GM12878 (cell line): Measurements from ENCODE around the gene PGF. TPM values are rescaled to one million over a fixed set of nuclear protein-coding genes. Genes with fewer than 3 reads are reported as not detected.

Experiments used
- ATAC-seq: fragments of 200-7000 bp; cut with Tn5 transposase; 3 replicates; pipeline ENCODE4 v1.9.1; 2020; ENCODE audit warnings: mild to moderate bottlenecking, moderate library complexity
- BruUV-seq: library from RNA; stranded (reverse); fragments of 400-500 nt; replicated peaks from 2 replicates; lab custom pipeline; 2021; lab: Mats Ljungman, UMichigan
- CTCF ChIA-PET: fragments of 300-600 bp; sonication (Branson Sonifier 250); formaldehyde crosslinking; extraction: SDS; loops from one replicate; lab custom pipeline; 2021; ENCODE audit warnings: inconsistent platforms; lab: Yijun Ruan, JAX
- POLR2A ChIA-PET: fragments of 350-600 bp; formaldehyde crosslinking; extraction: SDS; loops from one replicate; lab custom pipeline; 2021; ENCODE audit warnings: inconsistent platforms; lab: Charles Lee
- RAD21 ChIA-PET: fragments of 300-600 bp; sonication (Branson Sonifier 250); formaldehyde crosslinking; loops from one replicate; lab custom pipeline; 2023; ENCODE audit warnings: antibody characterized with exemption; ENCODE audit not compliant: unreplicated experiment; lab: Charles Lee
- SMC1A ChIA-PET: fragments of 300-600 bp; sonication (Branson Sonifier 250); formaldehyde crosslinking; loops from one replicate; lab custom pipeline; 2023; ENCODE audit not compliant: unreplicated experiment, uncharacterized antibody; lab: Charles Lee
- DNase-seq: peaks from one replicate; pipeline ENCODE4 v3.0.0-alpha.2; 2011; ENCODE audit warnings: low read depth, low spot score
- FAIRE-seq: peaks from 3 replicates; lab custom pipeline; 2011; peaks lifted over from hg19 to GRCh38; lab: Jason Lieb, UNC
- H2AFZ ChIP-seq: 2 replicates; pipeline ENCODE4 v1.6.0; 2011; ENCODE audit warnings: low read depth, low read length, control low read depth; ENCODE audit not compliant: control insufficient read depth
- H3K27ac ChIP-seq: 2 replicates; pipeline ENCODE4 v1.5.1; 2011; ENCODE audit warnings: control low read depth; ENCODE audit not compliant: control insufficient read depth, insufficient read depth
- H3K27me3 ChIP-seq, 2 experiments: replicated peaks in 1 of 2; 2 replicates each; pipeline versions ENCODE4 v1.6.0 to v1.6.1; 2011; ENCODE audit warnings: low read length in 1 of 2; ENCODE audit not compliant: control insufficient read depth in 2 of 2, insufficient read depth in 2 of 2
- H3K36me3 ChIP-seq, 2 experiments: 2 replicates each; pipeline ENCODE4 v1.5.1; 2011; ENCODE audit warnings: low read length in 1 of 2; ENCODE audit not compliant: control insufficient read depth in 2 of 2, insufficient read depth in 2 of 2
- H3K4me1 ChIP-seq: 2 replicates; pipeline ENCODE4 v1.6.1; 2011; ENCODE audit warnings: mild to moderate bottlenecking, low read length, moderate library complexity, mixed read lengths; ENCODE audit not compliant: control insufficient read depth, insufficient read depth
- H3K4me2 ChIP-seq: 2 replicates; pipeline ENCODE4 v1.6.0; 2011; ENCODE audit warnings: control low read depth; ENCODE audit not compliant: control insufficient read depth, insufficient read depth
- H3K4me3 ChIP-seq: fragments of 200-600 bp; sonication (generic); 2 replicates; pipeline ENCODE4 v1.5.1; 2016
- H3K79me2 ChIP-seq: 2 replicates; pipeline ENCODE4 v1.6.0; 2011; ENCODE audit warnings: low read length; ENCODE audit not compliant: control insufficient read depth, insufficient read depth
- H3K9ac ChIP-seq: 2 replicates; pipeline ENCODE4 v1.8.0; 2011; ENCODE audit warnings: low read length, control low read depth, mixed read lengths; ENCODE audit not compliant: control insufficient read depth, insufficient read depth
- H3K9me3 ChIP-seq: replicated peaks from 3 replicates; pipeline ENCODE4 v1.5.1; 2011; ENCODE audit warnings: mild to moderate bottlenecking, low read length; ENCODE audit not compliant: control insufficient read depth, insufficient read depth
- H4K20me1 ChIP-seq: 2 replicates; pipeline ENCODE4 v1.6.0; 2011; ENCODE audit not compliant: control insufficient read depth, insufficient read depth
- ESRRA ChIP-seq: IDR thresholded peaks from 2 replicates; pipeline ENCODE4 v1.6.1; 2012; ENCODE audit warnings: mild to moderate bottlenecking, low read length, improper control_type of control experiment
- NR2F1 ChIP-seq: fragments of 450-650 bp; conservative IDR thresholded peaks from 2 replicates; pipeline ENCODE4 v1.6.1; 2017; ENCODE audit warnings: mild to moderate bottlenecking
- RAD21 ChIP-seq: IDR thresholded peaks from 2 replicates; pipeline ENCODE4 v1.6.1; 2011; ENCODE audit warnings: mild to moderate bottlenecking, low read depth, low read length, moderate library complexity; ENCODE audit not compliant: insufficient read depth
- SIN3A ChIP-seq: IDR thresholded peaks from 2 replicates; pipeline ENCODE4 v1.6.1; 2012; ENCODE audit warnings: low read depth, low read length, improper control_type of control experiment
- SPI1 ChIP-seq: IDR thresholded peaks from 2 replicates; pipeline ENCODE4 v1.6.1; 2011; ENCODE audit warnings: low read depth, mild to moderate bottlenecking, low read length, moderate library complexity, borderline replicate concordance; ENCODE audit not compliant: insufficient read depth
- TCF7 ChIP-seq: IDR thresholded peaks from 2 replicates; pipeline ENCODE4 v1.6.1; 2014; ENCODE audit warnings: antibody characterized with exemption, borderline replicate concordance
- WGBS: methylation state at CpG from one replicate; pipeline ENCODE4 v1.1.6; 2016; ENCODE audit warnings: low lambda C conversion rate; ENCODE audit not compliant: insufficient replicate concordance, insufficient coverage; ENCODE audit errors: missing lambda C conversion rate; 5-methylcytosine and 5-hydroxymethylcytosine counted together
- in situ Hi-C: fragments of 300-500 bp; cut with MboI; formaldehyde crosslinking; loops from 9 replicates; pipeline ENCODE4 v1.14.3; 2018; ENCODE audit warnings: mixed read lengths
- intact Hi-C: fragments of 100-400 bp; cut with micrococcal nuclease; formaldehyde crosslinking; loops from one replicate; pipeline ENCODE4 v1.14.2; 2022; ENCODE audit not compliant: unreplicated experiment
- polyA plus RNA-seq, 11 experiments: library from polyadenylated mRNA; depleted of rRNA in 4 of 11; unstranded in 6 of 11; stranded (reverse) in 5 of 11; fragments of >200 nt; fragmentation: Nextera tagmentation in 4 of 11; fragmentation: Illumina TruSeq in 1 of 11; extraction: Ambion mirVana in 4 of 11; extraction: Trizol in 1 of 11; gene quantifications; 1 replicate in 1 of 11; 2 replicates in 10 of 11; pipeline versions ENCODE4 v1.2.1 to v1.2.3, GENCODE V29; 2011 to 2016; ENCODE audit warnings: inconsistent platforms in 2 of 11, missing spikeins in 2 of 11, low read depth in 1 of 11
- total RNA-seq, 4 experiments: library from RNA; depleted of rRNA in 3 of 4; stranded (reverse); fragments of >200 nt in 3 of 4; fragmentation: Illumina TruSeq in 1 of 4; extraction: Trizol in 1 of 4; gene quantifications; 2 replicates each; pipeline versions ENCODE4 v1.2.1 to v1.2.3, GENCODE V29; 2013 to 2021
- TF ChIP-seq, protein P1 (sequence below): fragments of 450-650 bp; IDR thresholded peaks from 2 replicates; pipeline ENCODE4 v1.6.1; 2016; ENCODE audit warnings: mild to moderate bottlenecking, moderate library complexity, borderline replicate concordance
- TF ChIP-seq, protein P2 (sequence below): fragments of 450-650 bp; IDR thresholded peaks from 2 replicates; pipeline ENCODE4 v1.6.1; 2016; ENCODE audit warnings: mild to moderate bottlenecking
- TF ChIP-seq, protein P3 (sequence below): fragments of 450-650 bp; conservative IDR thresholded peaks from 2 replicates; pipeline ENCODE4 v1.6.1; 2017; ENCODE audit warnings: mild to moderate bottlenecking, moderate library complexity

PGF gene
- total and polyA plus RNA-seq, 10 of the 15 experiments (the other 5 are each of a cell fraction or from before 2014, with no cell fraction given) = 0.11 to 5.5 (median 0.63) TPM

DNA sequence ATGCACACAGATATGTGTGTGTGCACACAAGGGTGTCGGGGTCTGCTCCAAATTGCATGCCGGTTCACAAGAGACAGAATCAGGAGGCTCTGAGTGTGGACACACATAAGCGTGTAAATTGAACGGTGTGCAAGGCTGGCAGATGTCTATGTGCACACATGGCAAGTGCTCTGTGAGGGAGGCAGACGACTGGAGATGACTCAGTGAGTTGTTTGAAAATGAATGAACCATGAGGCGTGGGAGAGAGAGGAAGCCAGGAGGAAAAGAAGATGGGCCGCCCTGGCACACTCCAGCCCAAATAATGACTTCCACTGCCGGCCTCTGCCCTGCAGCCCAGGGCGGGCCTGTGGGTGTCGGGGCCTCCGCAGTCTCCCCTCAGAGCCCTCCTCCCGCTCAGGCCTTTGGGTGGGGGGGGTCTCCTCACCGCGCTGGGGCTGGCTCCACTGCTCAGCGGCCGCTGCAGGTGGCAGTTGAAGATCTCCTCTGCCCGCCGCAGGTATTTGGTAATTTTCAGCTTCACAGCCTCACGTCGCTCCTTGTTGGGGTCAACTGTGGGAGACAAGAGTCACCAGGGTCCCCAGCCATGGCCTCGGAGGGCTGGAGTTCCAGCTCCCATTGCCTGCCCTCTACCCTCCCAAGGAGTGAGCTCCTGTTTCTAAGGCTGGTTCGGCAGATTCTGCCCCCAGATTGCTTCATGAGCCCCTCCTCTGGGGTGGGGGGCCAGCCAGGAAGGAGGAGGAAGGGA is 35.8 kb downstream of the PGF start (continued):
- TF ChIP-seq, protein P1, sequence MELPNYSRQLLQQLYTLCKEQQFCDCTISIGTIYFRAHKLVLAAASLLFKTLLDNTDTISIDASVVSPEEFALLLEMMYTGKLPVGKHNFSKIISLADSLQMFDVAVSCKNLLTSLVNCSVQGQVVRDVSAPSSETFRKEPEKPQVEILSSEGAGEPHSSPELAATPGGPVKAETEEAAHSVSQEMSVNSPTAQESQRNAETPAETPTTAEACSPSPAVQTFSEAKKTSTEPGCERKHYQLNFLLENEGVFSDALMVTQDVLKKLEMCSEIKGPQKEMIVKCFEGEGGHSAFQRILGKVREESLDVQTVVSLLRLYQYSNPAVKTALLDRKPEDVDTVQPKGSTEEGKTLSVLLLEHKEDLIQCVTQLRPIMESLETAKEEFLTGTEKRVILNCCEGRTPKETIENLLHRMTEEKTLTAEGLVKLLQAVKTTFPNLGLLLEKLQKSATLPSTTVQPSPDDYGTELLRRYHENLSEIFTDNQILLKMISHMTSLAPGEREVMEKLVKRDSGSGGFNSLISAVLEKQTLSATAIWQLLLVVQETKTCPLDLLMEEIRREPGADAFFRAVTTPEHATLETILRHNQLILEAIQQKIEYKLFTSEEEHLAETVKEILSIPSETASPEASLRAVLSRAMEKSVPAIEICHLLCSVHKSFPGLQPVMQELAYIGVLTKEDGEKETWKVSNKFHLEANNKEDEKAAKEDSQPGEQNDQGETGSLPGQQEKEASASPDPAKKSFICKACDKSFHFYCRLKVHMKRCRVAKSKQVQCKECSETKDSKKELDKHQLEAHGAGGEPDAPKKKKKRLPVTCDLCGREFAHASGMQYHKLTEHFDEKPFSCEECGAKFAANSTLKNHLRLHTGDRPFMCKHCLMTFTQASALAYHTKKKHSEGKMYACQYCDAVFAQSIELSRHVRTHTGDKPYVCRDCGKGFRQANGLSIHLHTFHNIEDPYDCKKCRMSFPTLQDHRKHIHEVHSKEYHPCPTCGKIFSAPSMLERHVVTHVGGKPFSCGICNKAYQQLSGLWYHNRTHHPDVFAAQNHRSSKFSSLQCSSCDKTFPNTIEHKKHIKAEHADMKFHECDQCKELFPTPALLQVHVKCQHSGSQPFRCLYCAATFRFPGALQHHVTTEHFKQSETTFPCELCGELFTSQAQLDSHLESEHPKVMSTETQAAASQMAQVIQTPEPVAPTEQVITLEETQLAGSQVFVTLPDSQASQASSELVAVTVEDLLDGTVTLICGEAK = no peak

DNA sequence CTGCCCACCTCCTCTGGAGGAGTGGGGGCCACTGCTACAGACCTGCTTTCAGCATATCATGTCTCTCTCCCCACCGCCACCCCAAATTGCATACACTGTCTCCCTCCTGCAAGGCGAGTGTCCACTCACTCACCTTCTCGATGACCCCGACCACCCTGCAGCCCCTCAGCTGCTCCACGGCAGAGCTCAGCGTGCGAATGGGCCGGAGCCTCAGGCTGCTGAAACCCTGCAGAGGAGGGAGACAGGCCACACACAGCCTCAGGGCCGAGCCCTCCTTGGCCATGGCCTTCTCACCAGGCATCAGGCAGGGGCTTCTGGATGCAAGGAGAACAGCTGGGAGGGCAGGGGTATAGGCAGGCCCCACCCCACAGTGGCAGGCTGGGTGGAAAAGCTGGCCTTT is 37.0 kb downstream of the PGF start:
- no peak overlapping the region for H3K4me2 ChIP-seq
- no peak for ATAC-seq
- 87% methylated on average over 9 of the region's 9 CpGs for WGBS
- H2AFZ ChIP-seq = no peak overlapping the region
- H3K27ac ChIP-seq = no peak overlapping the region
- no peaks in the 10 kb centered on the region for H3K79me2 ChIP-seq
- no peak overlapping the region for H3K4me3 ChIP-seq
- SMC1A ChIA-PET = no interaction called here
- POLR2A ChIA-PET = no interaction called here
- H3K36me3 ChIP-seq = no peaks in the 10 kb centered on the region
- no peaks in the 10 kb centered on the region for H4K20me1 ChIP-seq
- no peak overlapping the region for H3K9ac ChIP-seq
- in situ Hi-C loops (no loop called here), intact Hi-C loops (no loop called here)
- no peaks in the 10 kb centered on the region; the same call in 1 of the 2 replicates for H3K4me1 ChIP-seq
- CTCF ChIA-PET = interaction anchor here (1.1 to 4.7 kb wide), 4 partner anchors 12 to 170 kb away, joined by 3 to 24 read pairs (median 7); no protein-coding TSS in a partner anchor
- no TSS peak for BruUV-seq
- DNase-seq = no peak
- FAIRE-seq = no peak
- no peaks in the 10 kb centered on the region for H3K9me3 ChIP-seq
- RAD21 ChIA-PET = interaction anchor here (0.8 to 2.5 kb wide), 3 partner anchors 22 to 170 kb away, joined by 4 to 8 read pairs (median 5); no protein-coding TSS in a partner anchor
- no peaks in the 10 kb centered on the region for H3K27me3 ChIP-seq
- TF ChIP-seq ESRRA (no peak), SIN3A (no peak), NR2F1 (no peak), RAD21 (no peak), TCF7 (no peak), SPI1 (no peak)
- TF ChIP-seq, protein P2, sequence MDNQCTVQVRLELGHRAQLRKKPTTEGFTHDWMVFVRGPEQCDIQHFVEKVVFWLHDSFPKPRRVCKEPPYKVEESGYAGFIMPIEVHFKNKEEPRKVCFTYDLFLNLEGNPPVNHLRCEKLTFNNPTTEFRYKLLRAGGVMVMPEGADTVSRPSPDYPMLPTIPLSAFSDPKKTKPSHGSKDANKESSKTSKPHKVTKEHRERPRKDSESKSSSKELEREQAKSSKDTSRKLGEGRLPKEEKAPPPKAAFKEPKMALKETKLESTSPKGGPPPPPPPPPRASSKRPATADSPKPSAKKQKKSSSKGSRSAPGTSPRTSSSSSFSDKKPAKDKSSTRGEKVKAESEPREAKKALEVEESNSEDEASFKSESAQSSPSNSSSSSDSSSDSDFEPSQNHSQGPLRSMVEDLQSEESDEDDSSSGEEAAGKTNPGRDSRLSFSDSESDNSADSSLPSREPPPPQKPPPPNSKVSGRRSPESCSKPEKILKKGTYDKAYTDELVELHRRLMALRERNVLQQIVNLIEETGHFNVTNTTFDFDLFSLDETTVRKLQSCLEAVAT = no peak
- TF ChIP-seq, protein P3, sequence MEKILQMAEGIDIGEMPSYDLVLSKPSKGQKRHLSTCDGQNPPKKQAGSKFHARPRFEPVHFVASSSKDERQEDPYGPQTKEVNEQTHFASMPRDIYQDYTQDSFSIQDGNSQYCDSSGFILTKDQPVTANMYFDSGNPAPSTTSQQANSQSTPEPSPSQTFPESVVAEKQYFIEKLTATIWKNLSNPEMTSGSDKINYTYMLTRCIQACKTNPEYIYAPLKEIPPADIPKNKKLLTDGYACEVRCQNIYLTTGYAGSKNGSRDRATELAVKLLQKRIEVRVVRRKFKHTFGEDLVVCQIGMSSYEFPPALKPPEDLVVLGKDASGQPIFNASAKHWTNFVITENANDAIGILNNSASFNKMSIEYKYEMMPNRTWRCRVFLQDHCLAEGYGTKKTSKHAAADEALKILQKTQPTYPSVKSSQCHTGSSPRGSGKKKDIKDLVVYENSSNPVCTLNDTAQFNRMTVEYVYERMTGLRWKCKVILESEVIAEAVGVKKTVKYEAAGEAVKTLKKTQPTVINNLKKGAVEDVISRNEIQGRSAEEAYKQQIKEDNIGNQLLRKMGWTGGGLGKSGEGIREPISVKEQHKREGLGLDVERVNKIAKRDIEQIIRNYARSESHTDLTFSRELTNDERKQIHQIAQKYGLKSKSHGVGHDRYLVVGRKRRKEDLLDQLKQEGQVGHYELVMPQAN = no peak
